ENCODE data around the gene HLA-DQA2.
"Not testable (repeated sequence)": the region's sequence is repeated elsewhere in the genome, so short reads cannot be mapped to it uniquely, and the experiment has no call there.

Gene HLA-DQA2

GRCh38 chr6:32774426-32774825, 33.2 kb downstream of the HLA-DQA2 start:
- intact Hi-C loops (cut with DNase I), result no loop called here

DNA sequence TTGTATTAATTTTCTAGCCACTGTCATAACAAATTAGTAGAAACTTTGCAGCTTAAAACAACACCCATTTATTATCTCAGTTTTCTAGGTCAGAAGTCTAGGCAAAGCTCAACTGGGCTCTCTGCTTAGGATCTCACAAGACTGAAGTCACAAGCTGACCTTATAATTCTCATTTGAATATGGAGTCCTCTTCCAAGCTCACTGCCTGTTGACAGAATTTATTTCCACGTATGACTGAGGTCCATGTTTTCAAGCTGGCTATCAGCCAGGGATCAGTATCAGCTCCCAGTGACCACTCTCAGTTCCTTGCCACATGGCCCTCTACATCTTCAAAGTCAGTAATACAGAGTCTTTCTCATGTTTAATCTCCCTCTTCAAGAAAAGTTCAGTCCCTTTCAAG, 33.9 kb downstream of the HLA-DQA2 start:
- intact Hi-C loops (cut with DNase I), result no loop called here
- no peak for DNase-seq

More at GRCh38 chr6:32774426-32774825, 33.2 kb downstream of the HLA-DQA2 start:
- no peak for DNase-seq

GRCh38 chr6:32779036-32779435, 37.8 kb downstream of the HLA-DQA2 start:
- intact Hi-C loops (cut with DNase I), result no loop called here

GRCh38 chr6:32782923-32783322, 41.7 kb downstream of the HLA-DQA2 start:
- intact Hi-C loops (cut with DNase I); DNase-seq: not testable (repeated sequence)

More at GRCh38 chr6:32779036-32779435, 37.8 kb downstream of the HLA-DQA2 start:
- no peak for DNase-seq

DNA sequence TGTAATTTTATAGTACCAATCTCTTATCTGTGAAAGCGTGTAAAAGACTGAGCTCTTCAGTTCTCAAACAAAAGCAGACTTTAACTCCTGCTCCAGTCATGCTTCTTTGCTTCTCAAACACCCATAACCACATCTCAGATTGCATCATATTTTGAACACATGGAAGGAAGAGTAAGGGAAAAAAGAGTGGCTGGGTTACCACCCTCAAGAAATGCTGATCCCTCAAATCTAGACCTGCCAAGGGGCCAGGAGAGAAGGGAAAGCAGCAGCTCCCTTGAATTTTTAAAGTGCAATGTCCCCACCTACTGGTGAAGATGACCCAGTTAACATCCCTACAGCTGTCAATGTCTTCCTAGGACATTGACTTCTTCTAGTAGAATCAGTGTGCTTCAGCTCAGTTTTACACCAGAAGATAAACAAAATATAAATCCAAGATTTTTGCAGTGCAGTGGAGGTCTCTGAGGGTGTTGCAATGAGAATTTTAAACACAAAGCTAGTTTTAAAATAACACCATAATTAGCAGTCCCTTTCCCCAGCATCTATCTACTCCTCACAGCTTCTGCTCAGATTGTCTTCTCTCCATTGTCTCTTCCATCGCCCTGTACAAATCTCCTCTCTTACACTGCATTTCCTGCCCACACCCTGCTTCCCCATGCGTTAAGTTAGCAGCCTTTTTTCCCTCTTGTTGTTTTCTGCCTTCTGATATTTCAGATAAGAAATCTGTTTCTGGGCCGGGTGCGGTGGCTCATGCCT, 44.8 kb downstream of the HLA-DQA2 start:
- peak in 3 of 10 donors; percentile 11 to 20 (median 16) for DNase-seq
- intact Hi-C loops (cut with DNase I), result loop anchor here (5.0 kb wide), 1 partner anchor 539 kb away; no protein-coding TSS in a partner anchor

DNA sequence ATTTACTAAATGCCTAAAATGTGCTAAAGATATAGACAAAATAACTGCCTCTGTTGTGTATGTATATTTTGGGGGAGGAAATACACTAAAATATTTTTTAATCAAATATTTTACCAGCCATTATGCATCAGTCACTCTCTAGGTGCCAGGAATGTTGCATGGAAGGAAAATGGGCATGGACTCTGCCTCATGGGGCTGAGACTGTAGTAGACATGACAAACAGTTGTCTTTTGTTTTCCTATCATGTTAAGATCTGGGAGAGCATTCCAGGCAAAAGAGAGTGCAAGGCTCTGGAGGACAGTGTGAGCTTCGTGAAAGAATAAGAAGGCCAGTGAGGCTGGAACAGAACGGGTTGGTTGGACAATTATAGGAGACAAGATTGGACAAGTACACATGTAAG, 49.1 kb downstream of the HLA-DQA2 start:
- no peak for DNase-seq
- intact Hi-C loops (cut with DNase I), result loop anchor here (10.0 kb wide), 1 partner anchor 86 kb away; no protein-coding TSS in a partner anchor

DNA sequence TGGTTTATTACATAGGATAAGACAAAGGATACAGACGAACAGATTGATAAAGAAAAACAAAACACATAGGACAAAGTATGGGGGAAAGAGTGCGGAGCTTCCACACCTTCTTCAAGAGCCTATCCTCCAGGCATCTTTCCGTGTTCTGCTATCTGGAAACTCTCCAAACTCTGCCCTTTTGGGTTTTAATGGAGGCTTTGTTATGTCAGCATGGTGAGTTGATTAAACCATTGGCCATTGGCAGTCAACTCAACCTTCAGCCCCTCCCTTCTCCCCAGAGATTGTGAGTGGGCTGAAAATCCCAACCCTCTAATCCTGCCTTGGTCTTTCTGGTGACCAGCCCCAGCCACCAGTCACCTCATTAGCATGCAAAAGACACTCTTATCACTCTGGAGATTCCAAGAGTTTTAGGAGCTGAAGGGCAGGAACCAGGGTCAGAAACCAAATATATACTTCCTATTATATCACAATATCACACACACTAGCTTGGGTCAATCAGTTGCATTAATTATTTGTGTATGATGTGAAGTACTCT, 51.8 kb downstream of the HLA-DQA2 start:
- intact Hi-C loops (cut with DNase I), result loop anchor here (10.0 kb wide), 1 partner anchor 88 kb away; no protein-coding TSS in a partner anchor
- DNase-seq, result no peak

DNA sequence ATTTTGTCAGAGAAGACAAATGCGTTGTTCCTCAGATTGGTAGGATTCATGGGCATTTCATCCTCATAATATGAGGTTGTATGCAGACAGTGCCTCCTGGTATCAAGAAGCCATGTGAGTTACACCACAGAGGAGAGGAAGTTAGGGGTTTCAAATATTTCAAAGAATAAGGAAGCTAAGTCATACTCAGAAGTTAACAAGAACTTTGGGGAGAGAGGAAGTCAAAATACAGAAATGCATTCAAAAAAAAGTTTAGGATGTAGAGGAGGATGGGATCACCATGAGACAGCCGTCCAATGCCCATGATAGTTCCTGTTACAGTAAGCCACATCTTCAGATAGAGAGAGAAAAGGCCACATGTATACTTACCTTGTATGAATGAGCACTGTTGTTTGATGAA, 53.3 kb downstream of the HLA-DQA2 start:
- intact Hi-C loops (cut with DNase I), result loop anchor here (10.0 kb wide), 1 partner anchor 90 kb away; no protein-coding TSS in a partner anchor
- no peak for DNase-seq
